GM23338 (cell line): ENCODE results near the gene PRAF2. TPM values are rescaled to one million over a fixed set of nuclear protein-coding genes. Genes with fewer than 3 reads are reported as not detected.

Experiments used
- ATAC-seq: fragments of 200-7000 bp; cut with Tn5 transposase; 3 replicates; pipeline ENCODE4 v1.9.1; 2020
- DNase-seq: peaks from one replicate; pipeline ENCODE4 v3.0.0-alpha.2; 2015; ENCODE audit warnings: low spot score
- H2AFZ ChIP-seq: fragments of 200-600 bp; sonication (generic); 2 replicates; pipeline ENCODE4 v1.8.0; 2016; ENCODE audit warnings: antibody characterized with exemption, mild to moderate bottlenecking, moderate library complexity
- H3F3A ChIP-seq: fragments of 200-600 bp; sonication (generic); replicated peaks from 2 replicates; pipeline ENCODE4 v1.8.0; 2017; ENCODE audit warnings: antibody characterized with exemption, mixed run types, low read depth
- H3K27ac ChIP-seq: fragments of 200-600 bp; sonication (generic); 2 replicates; pipeline ENCODE4 v1.6.1; 2016; ENCODE audit warnings: low read depth
- H3K27me3 ChIP-seq: fragments of 200-600 bp; sonication (generic); 2 replicates; pipeline ENCODE4 v1.8.0; 2016; ENCODE audit warnings: mild to moderate bottlenecking, mixed run types, moderate library complexity; ENCODE audit not compliant: insufficient read depth
- H3K36me3 ChIP-seq: fragments of 200-600 bp; sonication (generic); 2 replicates; pipeline ENCODE4 v1.8.0; 2016; ENCODE audit warnings: mild to moderate bottlenecking; ENCODE audit not compliant: insufficient read depth
- H3K4me1 ChIP-seq: fragments of 200-600 bp; sonication (generic); 2 replicates; pipeline ENCODE4 v1.8.0; 2016; ENCODE audit warnings: mild to moderate bottlenecking, moderate library complexity; ENCODE audit not compliant: insufficient read depth
- H3K4me2 ChIP-seq: fragments of 200-600 bp; sonication (generic); 2 replicates; pipeline ENCODE4 v1.7.1; 2017; ENCODE audit warnings: mixed run types
- H3K4me3 ChIP-seq: fragments of 200-600 bp; sonication (generic); 2 replicates; pipeline ENCODE4 v1.6.1; 2016; ENCODE audit warnings: mixed run types
- H3K79me2 ChIP-seq: fragments of 200-600 bp; sonication (generic); replicated peaks from 2 replicates; pipeline ENCODE4 v1.8.0; 2017; ENCODE audit warnings: mild to moderate bottlenecking; ENCODE audit not compliant: insufficient read depth
- H3K9me2 ChIP-seq: fragments of 200-600 bp; sonication (generic); 2 replicates; pipeline ENCODE4 v1.8.0; 2017; ENCODE audit not compliant: insufficient read depth
- H4K20me1 ChIP-seq: fragments of 200-600 bp; sonication (generic); replicated peaks from 2 replicates; pipeline ENCODE4 v1.8.0; 2017; ENCODE audit warnings: mild to moderate bottlenecking; ENCODE audit not compliant: insufficient read depth
- H3K27ac Mint-ChIP-seq: 2 replicates; pipeline ENCODE4 v1.8.0; 2020; ENCODE audit warnings: inconsistent platforms, mild to moderate bottlenecking, moderate library complexity, mixed read lengths
- H3K27me3 Mint-ChIP-seq: 3 replicates; pipeline ENCODE4 v1.8.0; 2022; ENCODE audit warnings: low read depth, mild to moderate bottlenecking, moderate library complexity, mixed read lengths, inconsistent platforms; ENCODE audit not compliant: insufficient read depth, poor library complexity
- H3K36me3 Mint-ChIP-seq: 3 replicates; pipeline ENCODE4 v1.8.0; 2021; ENCODE audit warnings: low read depth, mild to moderate bottlenecking, inconsistent platforms, moderate library complexity, mixed read lengths
- H3K4me1 Mint-ChIP-seq: 3 replicates; pipeline ENCODE4 v1.8.0; 2020; ENCODE audit warnings: mild to moderate bottlenecking, inconsistent platforms, mixed read lengths
- H3K4me3 Mint-ChIP-seq: 3 replicates; pipeline ENCODE4 v1.8.0; 2021; ENCODE audit warnings: moderate library complexity, mild to moderate bottlenecking, inconsistent platforms, mixed read lengths
- H3K9me3 Mint-ChIP-seq: 3 replicates; pipeline ENCODE4 v1.8.0; 2020; ENCODE audit warnings: moderate library complexity, mild to moderate bottlenecking, inconsistent platforms, mixed read lengths
- EZH2 ChIP-seq: fragments of 200-600 bp; sonication (generic); IDR thresholded peaks from one replicate; pipeline ENCODE4 v1.8.0; 2017; ENCODE audit warnings: antibody characterized with exemption, mild to moderate bottlenecking, low read depth; ENCODE audit not compliant: unreplicated experiment
- EZH2phosphoT487 ChIP-seq: fragments of 200-600 bp; sonication (generic); IDR thresholded peaks from one replicate; pipeline ENCODE4 v1.8.1; 2018; ENCODE audit warnings: antibody characterized with exemption; ENCODE audit not compliant: unreplicated experiment
- NANOG ChIP-seq: IDR thresholded peaks from 2 replicates; pipeline ENCODE4 v1.6.1; 2016; ENCODE audit warnings: antibody characterized with exemption, borderline replicate concordance
- POLR2AphosphoS5 ChIP-seq: IDR thresholded peaks from 2 replicates; pipeline ENCODE4 v1.6.1; 2016; ENCODE audit warnings: antibody characterized with exemption, low read depth
- REST ChIP-seq: IDR thresholded peaks from one replicate; pipeline ENCODE4 v1.6.1; 2018; ENCODE audit warnings: antibody characterized with exemption; ENCODE audit not compliant: unreplicated experiment
- STAT1 ChIP-seq: IDR thresholded peaks from one replicate; pipeline ENCODE4 v1.6.1; 2016; ENCODE audit warnings: antibody characterized with exemption; ENCODE audit not compliant: unreplicated experiment
- ZNF114 ChIP-seq: fragments of 250-450 bp; sonication (Bioruptor Pico); IDR thresholded peaks from 2 replicates; pipeline ENCODE4 v1.5.0; 2020; ENCODE audit warnings: mild to moderate bottlenecking, moderate library complexity
- ZNF462 ChIP-seq: fragments of 250-450 bp; sonication (Bioruptor Pico); IDR thresholded peaks from 2 replicates; pipeline ENCODE4 v1.5.0; 2020; ENCODE audit warnings: mild to moderate bottlenecking, moderate library complexity
- polyA plus RNA-seq: library from polyadenylated mRNA; unstranded; fragments of >200 nt; fragmentation: Nextera tagmentation; extraction: Ambion mirVana; gene quantifications from 2 replicates; pipeline ENCODE4 v1.2.1, GENCODE V29; 2016
- total RNA-seq: library from RNA; depleted of rRNA; stranded (reverse); fragments of >200 nt; shearing (Covaris generic); gene quantifications from 2 replicates; pipeline ENCODE4 v1.2.3, GENCODE V29; 2014
- TF ChIP-seq, protein P1 (sequence below): IDR thresholded peaks from 2 replicates; pipeline ENCODE4 v1.6.1; 2016; ENCODE audit warnings: antibody characterized with exemption

PRAF2 gene
- total and polyA plus RNA-seq, 2 experiments from 2014 or later = 6.3 to 22.1 TPM

DNA sequence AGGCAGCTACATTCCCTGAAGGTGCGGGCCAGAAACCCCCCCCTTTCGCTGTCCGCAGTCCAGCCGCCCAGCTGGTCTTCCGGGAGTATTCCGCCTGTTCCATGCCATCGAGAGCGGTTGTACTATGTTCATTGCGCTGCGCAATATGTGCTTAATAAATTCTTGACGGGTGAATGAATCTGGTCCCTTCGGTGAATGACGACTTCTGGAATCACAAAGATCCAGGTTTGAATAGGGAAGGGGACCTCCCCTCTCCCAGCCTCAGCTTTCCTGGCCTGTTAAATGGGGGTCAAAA is 29.9 kb downstream of the PRAF2 start (continued):
- TF ChIP-seq REST = no peak
- no peak for TF ChIP-seq ZNF114 (CRISPR knock-in tag)
- TF ChIP-seq EZH2phosphoT487 = no peak

GRCh38 chrX:49043220-49043986 is 30.4 kb downstream of the PRAF2 start, which contains the start of gene TFE3:
TFE3 (minus strand) TSS chrX:49043357; CDS start chrX:49043226, 131 bp downstream.
- Histone ChIP-seq H3K27ac (peak within 1 kb of the TSS; percentile 94), H3K4me2 (peak within 1 kb of the TSS; percentile 74), H3K27me3 (no peaks in the 10 kb centered on the region), H3K36me3 (0 out of 2 replicates have a peak, but pooled peaks cover 5% of the 10 kb centered on the region), H3K4me1 (peaks cover 4% of the 10 kb centered on the region), H3K79me2 (peaks cover 30% of the 10 kb centered on the region), H3K9me2 (no peaks in the 10 kb centered on the region), H3K4me3 (peak within 1 kb of the TSS; percentile 77), H3F3A (no peaks in the 10 kb centered on the region), H4K20me1 (no peaks in the 10 kb centered on the region), H2AFZ (no peak within 1 kb of the TSS)
- DNase-seq (peak; percentile 98), ATAC-seq (peak; percentile 72)
- Mint-ChIP-seq H3K27me3 (peaks cover 21% of the 10 kb centered on the region), H3K36me3 (peaks cover 18% of the 10 kb centered on the region), H3K9me3 (no peaks in the 10 kb centered on the region; the same call in 2 of the 3 replicates), H3K27ac (peak within 1 kb of the TSS; percentile 97), H3K4me3 (peak within 1 kb of the TSS; percentile 96), H3K4me1 (peaks cover 24% of the 10 kb centered on the region)
- TF ChIP-seq REST = no peak
- TF ChIP-seq NANOG = no peak
- TF ChIP-seq POLR2AphosphoS5 = peak; percentile 45; the same call in 1 of the 2 replicates
- TF ChIP-seq, protein P1, sequence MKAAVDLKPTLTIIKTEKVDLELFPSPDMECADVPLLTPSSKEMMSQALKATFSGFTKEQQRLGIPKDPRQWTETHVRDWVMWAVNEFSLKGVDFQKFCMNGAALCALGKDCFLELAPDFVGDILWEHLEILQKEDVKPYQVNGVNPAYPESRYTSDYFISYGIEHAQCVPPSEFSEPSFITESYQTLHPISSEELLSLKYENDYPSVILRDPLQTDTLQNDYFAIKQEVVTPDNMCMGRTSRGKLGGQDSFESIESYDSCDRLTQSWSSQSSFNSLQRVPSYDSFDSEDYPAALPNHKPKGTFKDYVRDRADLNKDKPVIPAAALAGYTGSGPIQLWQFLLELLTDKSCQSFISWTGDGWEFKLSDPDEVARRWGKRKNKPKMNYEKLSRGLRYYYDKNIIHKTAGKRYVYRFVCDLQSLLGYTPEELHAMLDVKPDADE = no peak
- TF ChIP-seq EZH2phosphoT487 = no peak
- TF ChIP-seq ZNF114 (CRISPR knock-in tag) = no peak
- TF ChIP-seq EZH2 = no peak
- no peak for TF ChIP-seq ZNF462 (CRISPR knock-in tag)
- TF ChIP-seq STAT1 = no peak
